MM.1S (cell line): ENCODE measurements around the gene DHFR2.

ENCODE experiments used
- CTCF ChIP-seq: fragments of 300-600 bp; sonication (generic); IDR thresholded peaks from 2 replicates; pipeline ENCODE4 v1.5.1; 2016; ENCODE audit warnings: antibody characterized with exemption, low read length, mixed read lengths
- EZH2 ChIP-seq: fragments of 300-600 bp; sonication (generic); optimal IDR thresholded peaks from 2 replicates; pipeline ENCODE3; 2017; ENCODE audit warnings: low read depth, mild to moderate bottlenecking, antibody characterized with exemption, low read length, mixed read lengths
- EZH2phosphoT487 ChIP-seq: fragments of 300-600 bp; sonication (generic); IDR thresholded peaks from 2 replicates; pipeline ENCODE4 v1.6.1; 2018; ENCODE audit warnings: antibody characterized with exemption, low read length

GRCh38 chr3:94050546-94050945 lies 12.2 kb downstream of the DHFR2 start:
- TF ChIP-seq CTCF (no peak), EZH2 (no peak), EZH2phosphoT487 (no peak)
